H1 (cell line): ENCODE results near the gene MS4A15. TPM values are rescaled to one million over a fixed set of nuclear protein-coding genes. Genes with fewer than 3 reads are reported as not detected.

Experiments used
- CTCF ChIA-PET: fragments of 300-600 bp; sonication (Branson Sonifier 250); formaldehyde crosslinking; loops from one replicate; lab custom pipeline; 2021; ENCODE audit not compliant: partially characterized antibody; lab: Charles Lee
- POLR2A ChIA-PET: fragments of 300-600 bp; sonication (Branson Sonifier 250); formaldehyde crosslinking; loops from one replicate; lab custom pipeline; 2021; ENCODE audit warnings: inconsistent platforms; ENCODE audit not compliant: partially characterized antibody; lab: Charles Lee
- DNase-seq, 2 experiments: peaks; one replicate each; pipeline versions ENCODE4 v3.0.0 to v3.0.0-alpha.2; 2010 to 2022; ENCODE audit warnings: low spot score in 2 of 2, low read depth in 1 of 2, mixed read lengths in 1 of 2
- FAIRE-seq: peaks from 2 replicates; lab custom pipeline; 2011; peaks lifted over from hg19 to GRCh38; lab: Jason Lieb, UNC
- H2AFZ ChIP-seq: 2 replicates; pipeline ENCODE4 v1.8.1; 2012; ENCODE audit warnings: low read length, inconsistent platforms
- H2AK5ac ChIP-seq: 2 replicates; pipeline ENCODE4 v1.6.1; 2013; ENCODE audit warnings: low read depth, low read length
- H2BK120ac ChIP-seq: replicated peaks from 2 replicates; pipeline ENCODE3; 2013; ENCODE audit warnings: low read depth, low read length, inconsistent platforms
- H2BK12ac ChIP-seq: 2 replicates; pipeline ENCODE4 v1.6.1; 2013; ENCODE audit warnings: low read depth, low read length
- H2BK15ac ChIP-seq: 2 replicates; pipeline ENCODE4 v1.6.1; 2013; ENCODE audit warnings: low read length
- H2BK20ac ChIP-seq: 2 replicates; pipeline ENCODE4 v1.6.1; 2013; ENCODE audit warnings: low read length
- H2BK5ac ChIP-seq: 2 replicates; pipeline ENCODE4 v1.6.1; 2013; ENCODE audit warnings: low read depth, low read length
- H3K14ac ChIP-seq: 2 replicates; pipeline ENCODE4 v1.6.1; 2013; ENCODE audit warnings: inconsistent platforms; ENCODE audit not compliant: insufficient read length
- H3K18ac ChIP-seq: 2 replicates; pipeline ENCODE4 v1.6.1; 2013; ENCODE audit warnings: low read length; ENCODE audit errors: extremely low read depth
- H3K23ac ChIP-seq: 2 replicates; pipeline ENCODE4 v1.6.1; 2013; ENCODE audit warnings: inconsistent platforms; ENCODE audit not compliant: insufficient read length
- H3K23me2 ChIP-seq: 2 replicates; pipeline ENCODE4 v1.6.1; 2013; ENCODE audit warnings: low read depth, low read length
- H3K27ac ChIP-seq: 2 replicates; pipeline ENCODE4 v1.6.1; 2011; ENCODE audit warnings: low read depth, low read length, inconsistent platforms
- H3K27me3 ChIP-seq, 4 experiments: replicated peaks in 1 of 4; 1 replicate in 1 of 4; 2 replicates in 3 of 4; pipeline versions ENCODE4 v1.6.1 to v1.8.1; 2011 to 2013; ENCODE audit warnings: low read length in 3 of 4, mild to moderate bottlenecking in 3 of 4, inconsistent platforms in 2 of 4, mixed read lengths in 2 of 4, moderate library complexity in 1 of 4; ENCODE audit not compliant: control insufficient read depth in 3 of 4, insufficient read depth in 3 of 4; ENCODE audit errors: extremely low read depth in 1 of 4
- H3K36me3 ChIP-seq, 4 experiments: 2 replicates each; pipeline versions ENCODE4 v1.6.1 to v1.8.1; 2011 to 2013; ENCODE audit warnings: mild to moderate bottlenecking in 4 of 4, low read length in 3 of 4, moderate library complexity in 2 of 4, control low read depth in 1 of 4, inconsistent platforms in 1 of 4; ENCODE audit not compliant: insufficient read depth in 4 of 4, control insufficient read depth in 2 of 4
- H3K4ac ChIP-seq: replicated peaks from 2 replicates; pipeline ENCODE3; 2013; ENCODE audit warnings: low read length, low read depth, mixed read lengths, inconsistent platforms; ENCODE audit not compliant: insufficient read length
- H3K4me1 ChIP-seq, 4 experiments: replicated peaks in 1 of 4; 1 replicate in 1 of 4; 2 replicates in 3 of 4; pipeline versions ENCODE4 v1.6.1 to v1.8.1; 2011 to 2013; ENCODE audit warnings: low read length in 3 of 4, inconsistent platforms in 2 of 4, mixed read lengths in 1 of 4; ENCODE audit not compliant: insufficient read depth in 4 of 4, control insufficient read depth in 3 of 4
- H3K4me2 ChIP-seq, 2 experiments: 2 replicates each; pipeline versions ENCODE4 v1.6.1 to v1.8.1; 2011 to 2013; ENCODE audit warnings: low read depth in 2 of 2, low read length in 2 of 2, control low read depth in 1 of 2, inconsistent platforms in 1 of 2, mild to moderate bottlenecking in 1 of 2; ENCODE audit not compliant: insufficient read depth in 1 of 2
- H3K4me3 ChIP-seq, 4 experiments: fragments of 200-600, 300-600 bp in 1 of 4; sonication (generic), shearing (Covaris generic), sonication (Bioruptor Twin) in 1 of 4; 2 replicates each; pipeline versions ENCODE4 v1.5.1 to v1.8.1; 2011 to 2016; ENCODE audit warnings: low read length in 4 of 4, low read depth in 3 of 4, control low read depth in 2 of 4, inconsistent platforms in 2 of 4, mild to moderate bottlenecking in 2 of 4, mixed read lengths in 1 of 4, moderate library complexity in 1 of 4; ENCODE audit not compliant: insufficient read depth in 2 of 4; ENCODE audit errors: extremely low read depth in 1 of 4
- H3K56ac ChIP-seq: replicated peaks from 2 replicates; pipeline ENCODE3; 2013; ENCODE audit warnings: low read depth, mild to moderate bottlenecking, mixed read lengths, low read length, inconsistent platforms; ENCODE audit not compliant: insufficient read length
- H3K79me1 ChIP-seq: 2 replicates; pipeline ENCODE4 v1.6.1; 2013; ENCODE audit warnings: low read depth, low read length, control low read depth
- H3K79me2 ChIP-seq, 2 experiments: 2 replicates each; pipeline versions ENCODE4 v1.6.1 to v1.8.1; 2012 to 2013; ENCODE audit warnings: low read length in 2 of 2, mild to moderate bottlenecking in 2 of 2, inconsistent platforms in 1 of 2; ENCODE audit not compliant: insufficient read depth in 2 of 2, control insufficient read depth in 1 of 2
- H3K9ac ChIP-seq, 4 experiments: replicated peaks in 1 of 4; 1 replicate in 1 of 4; 2 replicates in 3 of 4; pipeline versions ENCODE4 v1.6.1 to v1.8.1; 2011 to 2013; ENCODE audit warnings: low read depth in 3 of 4, low read length in 3 of 4, control low read depth in 2 of 4, mild to moderate bottlenecking in 2 of 4, moderate library complexity in 2 of 4, inconsistent platforms in 1 of 4; ENCODE audit errors: extremely low read depth in 1 of 4
- H3K9me3 ChIP-seq, 2 experiments: 2 replicates each; pipeline versions ENCODE4 v1.6.1 to v1.8.1; 2012 to 2013; ENCODE audit warnings: mild to moderate bottlenecking in 2 of 2, moderate library complexity in 2 of 2, control low read depth in 1 of 2, inconsistent platforms in 1 of 2, low read depth in 1 of 2, low read length in 1 of 2, mixed read lengths in 1 of 2; ENCODE audit not compliant: insufficient read depth in 2 of 2
- H4K20me1 ChIP-seq, 2 experiments: replicated peaks in 1 of 2; 2 replicates each; pipeline versions ENCODE3 to v1.8.1; 2011 to 2013; ENCODE audit warnings: inconsistent platforms in 2 of 2, low read length in 2 of 2, mild to moderate bottlenecking in 1 of 2; ENCODE audit not compliant: insufficient read depth in 2 of 2, control insufficient read depth in 1 of 2
- H4K5ac ChIP-seq: 2 replicates; pipeline ENCODE4 v1.6.1; 2013; ENCODE audit warnings: low read length, low read depth, mixed read lengths, inconsistent platforms; ENCODE audit not compliant: insufficient read length
- H4K8ac ChIP-seq: 2 replicates; pipeline ENCODE4 v1.8.0; 2013; ENCODE audit warnings: mild to moderate bottlenecking, moderate library complexity, low read length, inconsistent platforms; ENCODE audit not compliant: insufficient read depth; ENCODE audit errors: extremely low read depth
- H4K91ac ChIP-seq: replicated peaks from 2 replicates; pipeline ENCODE3; 2013; ENCODE audit warnings: low read length, mixed read lengths, inconsistent platforms; ENCODE audit not compliant: insufficient read length
- ATF2 ChIP-seq: IDR thresholded peaks from 2 replicates; pipeline ENCODE4 v1.6.1; 2012; ENCODE audit warnings: low read length, inconsistent platforms
- KDM4A ChIP-seq: IDR thresholded peaks from one replicate; pipeline ENCODE4 v1.7.1; 2012; ENCODE audit warnings: low read depth, mild to moderate bottlenecking, moderate library complexity, low read length, inconsistent platforms; ENCODE audit not compliant: severe bottlenecking
- POLR2AphosphoS5 ChIP-seq: IDR thresholded peaks from 2 replicates; pipeline ENCODE4 v1.6.1; 2011; ENCODE audit warnings: low read depth, low read length
- SIX5 ChIP-seq: IDR thresholded peaks from 2 replicates; pipeline ENCODE4 v1.6.1; 2011; ENCODE audit warnings: mild to moderate bottlenecking, low read depth, low read length
- SUZ12 ChIP-seq: fragments of 200-600 bp; sonication (generic); IDR thresholded peaks from 2 replicates; pipeline ENCODE4 v1.6.1; 2012; ENCODE audit warnings: mild to moderate bottlenecking, inconsistent platforms, low read length, moderate library complexity, mixed read lengths
- ZNF274 ChIP-seq: IDR thresholded peaks from 2 replicates; pipeline ENCODE4 v1.7.0; 2012; ENCODE audit warnings: low read length, borderline replicate concordance; ENCODE audit errors: extremely low read depth
- WGBS, 2 experiments: shearing (Covaris generic) in 1 of 2; methylation state at CpG; one replicate each; pipeline versions ENCODE4 v1.1.6 to v1.1.7; 2013 to 2015; ENCODE audit warnings: low lambda C conversion rate in 2 of 2, mixed read lengths in 2 of 2, inconsistent platforms in 1 of 2, low coverage in 1 of 2, missing lambda C conversion rate in 1 of 2; ENCODE audit not compliant: insufficient replicate concordance in 2 of 2, insufficient coverage in 1 of 2, insufficient read length in 1 of 2; ENCODE audit errors: extremely low coverage in 1 of 2, missing lambda C conversion rate in 1 of 2; 5-methylcytosine and 5-hydroxymethylcytosine counted together
- polyA plus RNA-seq, 7 experiments: library from polyadenylated mRNA; depleted of rRNA in 3 of 7; stranded (reverse) in 5 of 7; unstranded in 2 of 7; fragments of >200 nt in 5 of 7; fragments of 200-250 nt in 2 of 7; gene quantifications; 1 replicate in 5 of 7; 2 replicates in 1 of 7; 4 replicates in 1 of 7; pipeline versions ENCODE4 v1.2.1 to v1.2.3, GENCODE V29; 2011 to 2013; ENCODE audit warnings: missing spikeins in 2 of 7, mixed read lengths in 2 of 7
- total RNA-seq: library from RNA; stranded (reverse); fragmentation: NEBNext Ultra II Directional; extraction: Animal tissue kit (Norgen Biotek cat#: 25700); gene quantifications from 2 replicates; pipeline ENCODE4 v1.2.1, GENCODE V29; 2021
- TF ChIP-seq, protein P1 (sequence below): IDR thresholded peaks from 2 replicates; pipeline ENCODE4 v1.6.1; 2011; ENCODE audit warnings: low read length, improper control_type of control experiment

Gene MS4A15
- total and polyA plus RNA-seq, 2 of the 8 experiments (the other 6 are each of a cell fraction or from before 2014, with no cell fraction given): 0.15 to 0.17 TPM

- Histone ChIP-seq H3K23ac (no peak overlapping the region), H3K14ac (no peak overlapping the region), H3K27me3 (no peaks in the 10 kb centered on the region), H2AK5ac (no peak overlapping the region), H3K56ac (no peak overlapping the region), H2BK12ac (no peak overlapping the region), H3K9ac (no peak overlapping the region), H4K20me1 (no peaks in the 10 kb centered on the region), H3K23me2 (no peaks in the 10 kb centered on the region), H3K4me1 (no peaks in the 10 kb centered on the region; a peak in 1 of 7 replicates), H2BK120ac (no peak overlapping the region), H2BK15ac (no peak overlapping the region), H2BK20ac (no peak overlapping the region), H4K8ac (no peak overlapping the region), H3K4me3 (no peak overlapping the region), H2BK5ac (no peak overlapping the region), H3K79me2 (no peaks in the 10 kb centered on the region), H2AFZ (no peak overlapping the region), H4K91ac (no peak overlapping the region), H3K18ac (no peak overlapping the region), H3K36me3 (no peaks in the 10 kb centered on the region), H3K27ac (no peak overlapping the region), H3K4ac (no peak overlapping the region), H3K79me1 (no peaks in the 10 kb centered on the region), H3K9me3 (peaks cover 29 to 39% of the 10 kb centered on the region in 2 experiments), H4K5ac (no peak overlapping the region), H3K4me2 (no peak overlapping the region)
- FAIRE-seq (no peak), DNase-seq (no peak)
- ChIA-PET POLR2A (no interaction called here), CTCF (no interaction called here)
- WGBS, 2 experiments: 80% methylated on average over 7 of the region's 7 CpGs; no CpG with 5 or more reads in 1 of the 2 experiments
- no peak for TF ChIP-seq ZNF274
- no peak for TF ChIP-seq SIX5
- TF ChIP-seq, protein P1, sequence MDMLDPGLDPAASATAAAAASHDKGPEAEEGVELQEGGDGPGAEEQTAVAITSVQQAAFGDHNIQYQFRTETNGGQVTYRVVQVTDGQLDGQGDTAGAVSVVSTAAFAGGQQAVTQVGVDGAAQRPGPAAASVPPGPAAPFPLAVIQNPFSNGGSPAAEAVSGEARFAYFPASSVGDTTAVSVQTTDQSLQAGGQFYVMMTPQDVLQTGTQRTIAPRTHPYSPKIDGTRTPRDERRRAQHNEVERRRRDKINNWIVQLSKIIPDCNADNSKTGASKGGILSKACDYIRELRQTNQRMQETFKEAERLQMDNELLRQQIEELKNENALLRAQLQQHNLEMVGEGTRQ: no peak
- TF ChIP-seq KDM4A: no peak
- no peak for TF ChIP-seq SUZ12
- TF ChIP-seq ATF2: no peak
- no peak for TF ChIP-seq POLR2AphosphoS5
These were observed 31.9 kb downstream of the MS4A15 start for GRCh38 chr11:60788401-60789125.
